Transverse colon (tissue), 4 donors: Measurements from ENCODE around the gene LIX1.

ENCODE experiments used
- EP300 ChIP-seq: sonication (generic); formaldehyde crosslinking; IDR thresholded peaks from one replicate; pipeline ENCODE4 v1.6.1; 2017; ENCODE audit warnings: antibody characterized with exemption, low read depth
- POLR2A ChIP-seq: fragments of 450-650 bp; IDR thresholded peaks from one replicate; pipeline ENCODE4 v1.6.1; 2016; ENCODE audit warnings: antibody characterized with exemption, mild to moderate bottlenecking, moderate library complexity
- POLR2AphosphoS5 ChIP-seq, 3 donors: sonication (generic); formaldehyde crosslinking; IDR thresholded peaks; one replicate each; pipeline ENCODE4 v1.6.1; 2016; ENCODE audit warnings: antibody characterized with exemption in 3 of 3
- TF ChIP-seq, protein P1 (sequence below), 5 experiments: fragments of 200-600 bp in 3 of 5; fragments of 450-650 bp in 2 of 5; sonication (generic) in 3 of 5; IDR thresholded peaks; 1 replicate in 2 of 5; 2 replicates in 3 of 5; pipeline ENCODE4 v1.5.1; 2016 to 2017; ENCODE audit warnings: antibody characterized with exemption in 5 of 5, inconsistent platforms in 3 of 5, mild to moderate bottlenecking in 2 of 5, moderate library complexity in 1 of 5

DNA sequence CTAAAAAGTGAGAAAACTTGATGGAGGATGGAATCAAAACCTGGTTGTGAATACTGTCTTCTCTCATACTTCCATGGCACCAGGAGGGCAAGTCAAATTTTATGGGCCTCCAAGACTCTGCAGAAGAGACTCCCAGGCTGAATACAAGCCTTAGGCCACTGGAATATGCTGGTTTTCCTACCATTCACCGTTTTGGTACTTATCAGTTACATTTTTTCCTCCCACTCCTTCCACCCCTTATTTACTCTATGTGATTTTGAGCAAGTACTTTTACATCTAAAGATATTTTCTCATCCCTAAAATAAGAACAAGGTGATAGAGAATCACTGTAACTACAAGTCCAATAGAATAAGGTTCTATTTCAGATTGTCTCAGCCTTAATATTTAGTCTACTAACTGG, 8.0 kb upstream of the LIX1 start:
- TF ChIP-seq POLR2A (no peak), EP300 (no peak), POLR2AphosphoS5 (IDR thresholded peaks at IDR 0.05) (no peak)
- TF ChIP-seq, protein P1, sequence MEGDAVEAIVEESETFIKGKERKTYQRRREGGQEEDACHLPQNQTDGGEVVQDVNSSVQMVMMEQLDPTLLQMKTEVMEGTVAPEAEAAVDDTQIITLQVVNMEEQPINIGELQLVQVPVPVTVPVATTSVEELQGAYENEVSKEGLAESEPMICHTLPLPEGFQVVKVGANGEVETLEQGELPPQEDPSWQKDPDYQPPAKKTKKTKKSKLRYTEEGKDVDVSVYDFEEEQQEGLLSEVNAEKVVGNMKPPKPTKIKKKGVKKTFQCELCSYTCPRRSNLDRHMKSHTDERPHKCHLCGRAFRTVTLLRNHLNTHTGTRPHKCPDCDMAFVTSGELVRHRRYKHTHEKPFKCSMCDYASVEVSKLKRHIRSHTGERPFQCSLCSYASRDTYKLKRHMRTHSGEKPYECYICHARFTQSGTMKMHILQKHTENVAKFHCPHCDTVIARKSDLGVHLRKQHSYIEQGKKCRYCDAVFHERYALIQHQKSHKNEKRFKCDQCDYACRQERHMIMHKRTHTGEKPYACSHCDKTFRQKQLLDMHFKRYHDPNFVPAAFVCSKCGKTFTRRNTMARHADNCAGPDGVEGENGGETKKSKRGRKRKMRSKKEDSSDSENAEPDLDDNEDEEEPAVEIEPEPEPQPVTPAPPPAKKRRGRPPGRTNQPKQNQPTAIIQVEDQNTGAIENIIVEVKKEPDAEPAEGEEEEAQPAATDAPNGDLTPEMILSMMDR (IDR thresholded peaks at IDR 0.05): no peak
